ENCODE results near the gene GPLD1. TPM values are rescaled to one million over a fixed set of nuclear protein-coding genes. Genes with fewer than 3 reads are reported as not detected.

GPLD1 gene
- total and polyA plus RNA-seq, 9 of the 15 experiments (the other 6 are each of a cell fraction or from before 2014, with no cell fraction given) = 0.11 to 1.3 (median 0.82) TPM

DNA sequence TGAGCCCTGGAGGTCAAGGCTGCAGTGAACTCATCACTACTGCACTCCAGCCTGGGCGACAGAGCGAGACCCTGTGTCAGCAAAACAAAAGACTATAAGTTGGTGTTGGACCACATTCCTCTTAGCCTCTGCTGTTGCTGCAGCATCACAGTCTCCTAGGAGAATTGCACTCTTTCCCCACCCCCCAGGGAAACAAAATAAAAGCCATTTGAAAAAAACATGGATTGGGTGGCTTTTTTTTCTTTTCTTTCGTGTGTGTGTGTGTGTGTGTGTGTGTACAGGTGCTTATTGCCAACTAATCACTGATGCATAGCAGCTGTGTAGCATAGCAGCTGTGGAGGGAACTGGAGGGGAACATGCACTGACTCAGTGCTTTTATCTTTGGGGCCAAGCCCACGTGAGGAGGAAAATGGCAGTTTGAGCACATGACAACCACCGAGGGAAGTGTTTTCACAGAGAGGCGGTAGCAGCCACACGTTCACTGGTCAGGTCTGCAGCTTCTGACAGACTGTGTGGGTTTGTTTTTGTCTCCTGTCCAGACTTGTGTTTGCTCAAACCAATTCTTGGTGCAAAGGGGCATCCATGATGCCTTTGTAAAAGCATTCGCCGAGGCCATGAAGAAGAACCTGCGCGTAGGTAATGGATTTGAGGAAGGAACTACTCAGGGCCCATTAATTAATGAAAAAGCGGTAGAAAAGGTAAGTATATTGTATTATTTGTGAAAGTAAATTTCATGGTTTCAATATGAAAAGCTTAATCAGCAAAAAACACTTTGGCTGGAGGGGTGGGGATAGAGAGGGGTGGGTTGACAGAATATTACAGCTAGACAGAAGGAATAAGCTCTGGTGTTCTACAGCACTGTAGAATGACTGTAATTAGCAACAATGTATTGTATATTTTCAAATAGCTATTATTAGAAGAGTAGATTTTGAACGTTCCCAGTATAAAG lies 33.1 kb upstream of the GPLD1 start (continued):
- no peak for TF ChIP-seq ARHGAP35 (IDR thresholded peaks at IDR 0.05; ENCODE audit: partially characterized antibody)
- no peak for TF ChIP-seq PTTG1 (tag; IDR thresholded peaks at IDR 0.05; ENCODE audit: low read depth)
- TF ChIP-seq, protein P1, sequence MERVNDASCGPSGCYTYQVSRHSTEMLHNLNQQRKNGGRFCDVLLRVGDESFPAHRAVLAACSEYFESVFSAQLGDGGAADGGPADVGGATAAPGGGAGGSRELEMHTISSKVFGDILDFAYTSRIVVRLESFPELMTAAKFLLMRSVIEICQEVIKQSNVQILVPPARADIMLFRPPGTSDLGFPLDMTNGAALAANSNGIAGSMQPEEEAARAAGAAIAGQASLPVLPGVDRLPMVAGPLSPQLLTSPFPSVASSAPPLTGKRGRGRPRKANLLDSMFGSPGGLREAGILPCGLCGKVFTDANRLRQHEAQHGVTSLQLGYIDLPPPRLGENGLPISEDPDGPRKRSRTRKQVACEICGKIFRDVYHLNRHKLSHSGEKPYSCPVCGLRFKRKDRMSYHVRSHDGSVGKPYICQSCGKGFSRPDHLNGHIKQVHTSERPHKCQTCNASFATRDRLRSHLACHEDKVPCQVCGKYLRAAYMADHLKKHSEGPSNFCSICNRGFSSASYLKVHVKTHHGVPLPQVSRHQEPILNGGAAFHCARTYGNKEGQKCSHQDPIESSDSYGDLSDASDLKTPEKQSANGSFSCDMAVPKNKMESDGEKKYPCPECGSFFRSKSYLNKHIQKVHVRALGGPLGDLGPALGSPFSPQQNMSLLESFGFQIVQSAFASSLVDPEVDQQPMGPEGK (CRISPR knock-in tag; IDR thresholded peaks at IDR 0.05; ENCODE audit: borderline replicate concordance) = peak; percentile 22; the same call in 1 of the 2 replicates
- TF ChIP-seq ZNF79 (CRISPR knock-in tag; IDR thresholded peaks at IDR 0.05; ENCODE audit: low read depth) = peak; percentile 74; the same call in 1 of the 2 replicates
- 0 out of 2 replicates have a peak, but pooled peaks have one; percentile 21 for TF ChIP-seq ZNF766 (CRISPR knock-in tag; conservative IDR thresholded peaks at IDR 0.05)
- no peak for TF ChIP-seq SNRNP70 (optimal IDR thresholded peaks at IDR 0.05; ENCODE audit: low read depth, low read length)
- no peak for TF ChIP-seq POU5F1 (IDR thresholded peaks at IDR 0.05; ENCODE audit: borderline replicate concordance, low read depth, low read length, partially characterized antibody)
- TF ChIP-seq NONO (IDR thresholded peaks at IDR 0.05; ENCODE audit: low read depth in 2 of 2, low read length in 1 of 2) = no peak
- TF ChIP-seq HNRNPLL (IDR thresholded peaks at IDR 0.05; ENCODE audit: low read depth, low read length, poor library complexity, severe bottlenecking) = no peak
- TF ChIP-seq, protein P2, sequence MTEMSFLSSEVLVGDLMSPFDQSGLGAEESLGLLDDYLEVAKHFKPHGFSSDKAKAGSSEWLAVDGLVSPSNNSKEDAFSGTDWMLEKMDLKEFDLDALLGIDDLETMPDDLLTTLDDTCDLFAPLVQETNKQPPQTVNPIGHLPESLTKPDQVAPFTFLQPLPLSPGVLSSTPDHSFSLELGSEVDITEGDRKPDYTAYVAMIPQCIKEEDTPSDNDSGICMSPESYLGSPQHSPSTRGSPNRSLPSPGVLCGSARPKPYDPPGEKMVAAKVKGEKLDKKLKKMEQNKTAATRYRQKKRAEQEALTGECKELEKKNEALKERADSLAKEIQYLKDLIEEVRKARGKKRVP (CRISPR knock-in tag; IDR thresholded peaks at IDR 0.05) = peak; percentile 57; the same call in 1 of the 2 replicates
- TF ChIP-seq, protein P3, sequence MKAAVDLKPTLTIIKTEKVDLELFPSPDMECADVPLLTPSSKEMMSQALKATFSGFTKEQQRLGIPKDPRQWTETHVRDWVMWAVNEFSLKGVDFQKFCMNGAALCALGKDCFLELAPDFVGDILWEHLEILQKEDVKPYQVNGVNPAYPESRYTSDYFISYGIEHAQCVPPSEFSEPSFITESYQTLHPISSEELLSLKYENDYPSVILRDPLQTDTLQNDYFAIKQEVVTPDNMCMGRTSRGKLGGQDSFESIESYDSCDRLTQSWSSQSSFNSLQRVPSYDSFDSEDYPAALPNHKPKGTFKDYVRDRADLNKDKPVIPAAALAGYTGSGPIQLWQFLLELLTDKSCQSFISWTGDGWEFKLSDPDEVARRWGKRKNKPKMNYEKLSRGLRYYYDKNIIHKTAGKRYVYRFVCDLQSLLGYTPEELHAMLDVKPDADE (conservative IDR thresholded peaks at IDR 0.05; ENCODE audit: control insufficient read depth, low read depth, low read length) = no peak
- TF ChIP-seq, protein P4, sequence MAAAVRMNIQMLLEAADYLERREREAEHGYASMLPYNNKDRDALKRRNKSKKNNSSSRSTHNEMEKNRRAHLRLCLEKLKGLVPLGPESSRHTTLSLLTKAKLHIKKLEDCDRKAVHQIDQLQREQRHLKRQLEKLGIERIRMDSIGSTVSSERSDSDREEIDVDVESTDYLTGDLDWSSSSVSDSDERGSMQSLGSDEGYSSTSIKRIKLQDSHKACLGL (CRISPR knock-in tag; IDR thresholded peaks at IDR 0.05; ENCODE audit: borderline replicate concordance, poor library complexity, severe bottlenecking) = no peak
- TF ChIP-seq SMC3 (conservative IDR thresholded peaks at IDR 0.05; ENCODE audit: insufficient read depth, low read depth, low read length) = no peak
- no peak for TF ChIP-seq ZNF696 (CRISPR knock-in tag; conservative IDR thresholded peaks at IDR 0.05)
- TF ChIP-seq KDM2B (CRISPR knock-in tag; IDR thresholded peaks at IDR 0.05) = no peak
